ENCODE results near the gene NEK6. TPM values are rescaled to one million over a fixed set of nuclear protein-coding genes. Genes with fewer than 3 reads are reported as not detected.

NEK6 gene
- total RNA-seq, 6 donors from 2014 or later, result 33.8 to 144 (median 59.7) TPM

- Histone ChIP-seq H3K4me1 (peaks cover 0 to 14% (median 3%) of the 10 kb centered on the region in 4 donors), H3K27ac (peak overlapping the region in 2 of 4 donors; percentile 8 to 30), H3K27me3 (no peaks in the 10 kb centered on the region), H3K9me3 (no peaks in the 10 kb centered on the region), H3K36me3 (peaks cover 12 to 48% (median 29%) of the 10 kb centered on the region in 4 donors), H3K4me3 (no peak overlapping the region)
- 62 to 69% methylated on average over 12 of the region's 12 CpGs for WGBS, 2 donors
- TF ChIP-seq EP300 (IDR thresholded peaks at IDR 0.05) (no peak), POLR2A (IDR thresholded peaks at IDR 0.05) (no peak), POLR2AphosphoS5 (IDR thresholded peaks at IDR 0.05) (no peak), CTCF (IDR thresholded peaks at IDR 0.05) (no peak)
- no peak for DNase-seq
- ATAC-seq (ENCODE audit: low FRiP score in 2 of 2), result peak in 1 of 2 donors; percentile 86
These were observed 141.7 kb downstream of the NEK6 start for GRCh38 chr9:124399323-124399967.

GRCh38 chr9:124399968-124400940, 142.5 kb downstream of the NEK6 start:
- peaks cover 14 to 56% (median 36%) of the 10 kb centered on the region in 4 donors for H3K36me3 ChIP-seq
- no peak overlapping the region for H3K4me3 ChIP-seq
- H3K9me3 ChIP-seq, result no peaks in the 10 kb centered on the region
- 66% methylated on average over 15 of the region's 15 CpGs for WGBS, 2 donors
- H3K4me1 ChIP-seq, result peaks cover 0 to 14% (median 3%) of the 10 kb centered on the region in 4 donors
- ATAC-seq (ENCODE audit: low FRiP score in 2 of 2) (peak in 1 of 2 donors; percentile 7), DNase-seq (no peak)
- H3K27me3 ChIP-seq, result no peaks in the 10 kb centered on the region
- TF ChIP-seq POLR2A (IDR thresholded peaks at IDR 0.05) (no peak), EP300 (IDR thresholded peaks at IDR 0.05) (no peak), CTCF (IDR thresholded peaks at IDR 0.05) (no peak), POLR2AphosphoS5 (IDR thresholded peaks at IDR 0.05) (no peak)
- H3K27ac ChIP-seq, result peak overlapping the region in 2 of 4 donors; percentile 8 to 30

Other genes with a start within 250 kb of the NEK6 start
- gene LHX2, start 246.2 kb upstream of the NEK6 start, total RNA-seq, result not detected
- 100 to 1,000 TPM in 2 of 6 donors, 10 to 100 TPM in 4; 17.8 to 112 (median 87.1) TPM for gene PSMB7, start 157.5 kb downstream of the NEK6 start, total RNA-seq
- not detected for gene ADGRD2, start 192.5 kb downstream of the NEK6 start, total RNA-seq
- gene NR5A1, start 249.4 kb downstream of the NEK6 start, total RNA-seq, result under 1 TPM in 2 of 6 donors, not detected in 4; 0.30 to 0.49 TPM

Data from upper lobe of left lung (tissue), 6 donors.